Measurements from ENCODE around the gene E2F6. TPM values are rescaled to one million over a fixed set of nuclear protein-coding genes. Genes with fewer than 3 reads are reported as not detected.
A peak's percentile ranks its signal among the peaks of the same experiment; 100 is the strongest.

Gene E2F6
- total and polyA plus RNA-seq, 10 of the 15 experiments (the other 5 are each of a cell fraction or from before 2014, with no cell fraction given), result 4.2 to 15.5 (median 11.3) TPM

DNA sequence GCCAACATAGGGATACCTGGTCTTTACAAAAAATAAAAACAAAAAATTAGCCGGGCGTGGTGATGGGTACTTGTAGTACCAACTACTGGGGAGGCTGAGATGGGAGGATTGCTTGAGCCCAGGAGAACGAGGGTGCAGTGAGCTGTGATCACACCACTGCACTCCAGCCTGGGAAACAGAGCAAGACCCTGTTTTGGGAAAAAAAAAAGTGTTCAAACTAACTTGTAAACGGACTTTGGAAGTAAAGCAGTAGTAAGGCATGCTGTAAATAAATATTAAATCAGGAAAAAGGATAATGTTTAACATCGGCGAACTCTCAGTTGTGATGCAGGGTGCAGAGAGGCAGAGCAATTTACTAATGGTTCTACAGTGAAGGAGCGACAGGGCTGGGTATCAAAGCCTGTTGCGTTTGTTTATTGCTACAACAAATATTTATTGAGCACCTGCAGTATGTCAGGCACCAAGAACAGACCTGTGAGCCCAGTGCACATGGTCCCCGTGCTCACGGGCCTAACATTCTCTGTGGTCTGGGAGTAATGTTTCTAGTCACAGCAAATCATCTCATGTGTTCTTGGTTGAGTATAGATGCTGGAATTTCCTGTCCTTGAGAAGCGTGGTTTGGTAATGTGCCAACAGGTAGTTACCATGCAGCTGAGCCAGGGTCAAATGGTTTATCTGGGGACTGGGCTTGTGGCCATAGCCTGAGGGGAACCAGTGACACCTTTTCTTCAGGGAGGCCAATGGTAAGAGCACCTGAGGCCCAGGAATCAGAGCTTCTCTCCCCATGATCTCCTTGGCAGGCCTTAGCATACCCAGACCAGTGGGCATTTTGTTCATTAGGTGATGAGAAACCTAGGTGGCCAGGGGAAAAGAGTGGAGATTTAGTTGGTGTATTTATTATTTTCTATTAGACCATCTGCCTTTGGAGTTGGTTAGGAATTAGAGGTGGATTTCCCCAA, 40.0 kb upstream of the E2F6 start (continued):
- TF ChIP-seq KDM1A (IDR thresholded peaks at IDR 0.05; ENCODE audit: borderline replicate concordance) (no peak), CBX5 (IDR thresholded peaks at IDR 0.05; ENCODE audit: low read depth) (0 out of 2 replicates have a peak, but pooled peaks have one; percentile 13), JUNB (IDR thresholded peaks at IDR 0.05) (peak; percentile 39; the same call in 1 of the 2 replicates), EZH2 (IDR thresholded peaks at IDR 0.05; ENCODE audit: borderline replicate concordance, control insufficient read depth, low read depth, low read length) (no peak), TBL1XR1 (IDR thresholded peaks at IDR 0.05; ENCODE audit: low read depth, low read length) (no peak), NRF1 (conservative IDR thresholded peaks at IDR 0.05; ENCODE audit: low read depth, low read length) (no peak), BRCA1 (IDR thresholded peaks at IDR 0.05; ENCODE audit: low read depth, low read length) (no peak), FOXK2 (IDR thresholded peaks at IDR 0.05) (no peak), POU2F2 (IDR thresholded peaks at IDR 0.05; ENCODE audit: borderline replicate concordance, low read depth, low read length) (no peak), ZNF384 (IDR thresholded peaks at IDR 0.05; ENCODE audit: borderline replicate concordance, low read depth, low read length) (no peak), EED (IDR thresholded peaks at IDR 0.05; ENCODE audit: low read depth) (peak; percentile 65), BHLHE40 (IDR thresholded peaks at IDR 0.05; ENCODE audit: borderline replicate concordance in 1 of 2, low read depth in 2 of 2, low read length in 1 of 2) (peak in 1 of 2 experiments; percentile 29; a peak in 1 of 4 replicates), BCL11A (IDR thresholded peaks at IDR 0.05; ENCODE audit: low read depth, low read length) (peak; percentile 21; the same call in 1 of the 2 replicates), CHD1 (IDR thresholded peaks at IDR 0.05; ENCODE audit: low read depth, low read length) (no peak), SUZ12 (IDR thresholded peaks at IDR 0.05; ENCODE audit: unreplicated experiment) (no peak), CBFB (IDR thresholded peaks at IDR 0.05; ENCODE audit: low read depth) (0 out of 2 replicates have a peak, but pooled peaks have one; percentile 44), TAF1 (IDR thresholded peaks at IDR 0.05; ENCODE audit: borderline replicate concordance, low read depth, low read length) (no peak), CEBPB (IDR thresholded peaks at IDR 0.05; ENCODE audit: borderline replicate concordance in 1 of 2, low read depth in 2 of 2, low read length in 2 of 2) (no peak)
- TF ChIP-seq, protein P1, sequence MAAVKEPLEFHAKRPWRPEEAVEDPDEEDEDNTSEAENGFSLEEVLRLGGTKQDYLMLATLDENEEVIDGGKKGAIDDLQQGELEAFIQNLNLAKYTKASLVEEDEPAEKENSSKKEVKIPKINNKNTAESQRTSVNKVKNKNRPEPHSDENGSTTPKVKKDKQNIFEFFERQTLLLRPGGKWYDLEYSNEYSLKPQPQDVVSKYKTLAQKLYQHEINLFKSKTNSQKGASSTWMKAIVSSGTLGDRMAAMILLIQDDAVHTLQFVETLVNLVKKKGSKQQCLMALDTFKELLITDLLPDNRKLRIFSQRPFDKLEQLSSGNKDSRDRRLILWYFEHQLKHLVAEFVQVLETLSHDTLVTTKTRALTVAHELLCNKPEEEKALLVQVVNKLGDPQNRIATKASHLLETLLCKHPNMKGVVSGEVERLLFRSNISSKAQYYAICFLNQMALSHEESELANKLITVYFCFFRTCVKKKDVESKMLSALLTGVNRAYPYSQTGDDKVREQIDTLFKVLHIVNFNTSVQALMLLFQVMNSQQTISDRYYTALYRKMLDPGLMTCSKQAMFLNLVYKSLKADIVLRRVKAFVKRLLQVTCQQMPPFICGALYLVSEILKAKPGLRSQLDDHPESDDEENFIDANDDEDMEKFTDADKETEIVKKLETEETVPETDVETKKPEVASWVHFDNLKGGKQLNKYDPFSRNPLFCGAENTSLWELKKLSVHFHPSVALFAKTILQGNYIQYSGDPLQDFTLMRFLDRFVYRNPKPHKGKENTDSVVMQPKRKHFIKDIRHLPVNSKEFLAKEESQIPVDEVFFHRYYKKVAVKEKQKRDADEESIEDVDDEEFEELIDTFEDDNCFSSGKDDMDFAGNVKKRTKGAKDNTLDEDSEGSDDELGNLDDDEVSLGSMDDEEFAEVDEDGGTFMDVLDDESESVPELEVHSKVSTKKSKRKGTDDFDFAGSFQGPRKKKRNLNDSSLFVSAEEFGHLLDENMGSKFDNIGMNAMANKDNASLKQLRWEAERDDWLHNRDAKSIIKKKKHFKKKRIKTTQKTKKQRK (IDR thresholded peaks at IDR 0.05; ENCODE audit: low read depth, low read length), result no peak
- TF ChIP-seq, protein P2, sequence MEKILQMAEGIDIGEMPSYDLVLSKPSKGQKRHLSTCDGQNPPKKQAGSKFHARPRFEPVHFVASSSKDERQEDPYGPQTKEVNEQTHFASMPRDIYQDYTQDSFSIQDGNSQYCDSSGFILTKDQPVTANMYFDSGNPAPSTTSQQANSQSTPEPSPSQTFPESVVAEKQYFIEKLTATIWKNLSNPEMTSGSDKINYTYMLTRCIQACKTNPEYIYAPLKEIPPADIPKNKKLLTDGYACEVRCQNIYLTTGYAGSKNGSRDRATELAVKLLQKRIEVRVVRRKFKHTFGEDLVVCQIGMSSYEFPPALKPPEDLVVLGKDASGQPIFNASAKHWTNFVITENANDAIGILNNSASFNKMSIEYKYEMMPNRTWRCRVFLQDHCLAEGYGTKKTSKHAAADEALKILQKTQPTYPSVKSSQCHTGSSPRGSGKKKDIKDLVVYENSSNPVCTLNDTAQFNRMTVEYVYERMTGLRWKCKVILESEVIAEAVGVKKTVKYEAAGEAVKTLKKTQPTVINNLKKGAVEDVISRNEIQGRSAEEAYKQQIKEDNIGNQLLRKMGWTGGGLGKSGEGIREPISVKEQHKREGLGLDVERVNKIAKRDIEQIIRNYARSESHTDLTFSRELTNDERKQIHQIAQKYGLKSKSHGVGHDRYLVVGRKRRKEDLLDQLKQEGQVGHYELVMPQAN (conservative IDR thresholded peaks at IDR 0.05), result no peak
- TF ChIP-seq, protein P3, sequence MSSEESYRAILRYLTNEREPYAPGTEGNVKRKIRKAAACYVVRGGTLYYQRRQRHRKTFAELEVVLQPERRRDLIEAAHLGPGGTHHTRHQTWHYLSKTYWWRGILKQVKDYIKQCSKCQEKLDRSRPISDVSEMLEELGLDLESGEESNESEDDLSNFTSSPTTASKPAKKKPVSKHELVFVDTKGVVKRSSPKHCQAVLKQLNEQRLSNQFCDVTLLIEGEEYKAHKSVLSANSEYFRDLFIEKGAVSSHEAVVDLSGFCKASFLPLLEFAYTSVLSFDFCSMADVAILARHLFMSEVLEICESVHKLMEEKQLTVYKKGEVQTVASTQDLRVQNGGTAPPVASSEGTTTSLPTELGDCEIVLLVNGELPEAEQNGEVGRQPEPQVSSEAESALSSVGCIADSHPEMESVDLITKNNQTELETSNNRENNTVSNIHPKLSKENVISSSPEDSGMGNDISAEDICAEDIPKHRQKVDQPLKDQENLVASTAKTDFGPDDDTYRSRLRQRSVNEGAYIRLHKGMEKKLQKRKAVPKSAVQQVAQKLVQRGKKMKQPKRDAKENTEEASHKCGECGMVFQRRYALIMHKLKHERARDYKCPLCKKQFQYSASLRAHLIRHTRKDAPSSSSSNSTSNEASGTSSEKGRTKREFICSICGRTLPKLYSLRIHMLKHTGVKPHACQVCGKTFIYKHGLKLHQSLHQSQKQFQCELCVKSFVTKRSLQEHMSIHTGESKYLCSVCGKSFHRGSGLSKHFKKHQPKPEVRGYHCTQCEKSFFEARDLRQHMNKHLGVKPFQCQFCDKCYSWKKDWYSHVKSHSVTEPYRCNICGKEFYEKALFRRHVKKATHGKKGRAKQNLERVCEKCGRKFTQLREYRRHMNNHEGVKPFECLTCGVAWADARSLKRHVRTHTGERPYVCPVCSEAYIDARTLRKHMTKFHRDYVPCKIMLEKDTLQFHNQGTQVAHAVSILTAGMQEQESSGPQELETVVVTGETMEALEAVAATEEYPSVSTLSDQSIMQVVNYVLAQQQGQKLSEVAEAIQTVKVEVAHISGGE (CRISPR knock-in tag; IDR thresholded peaks at IDR 0.05), result no peak
